HEK293 (cell line): Measurements from ENCODE around the gene SVOPL.
A peak's percentile ranks its signal among the peaks of the same experiment; 100 is the strongest.

Experiments
- CTCF ChIA-PET: fragments of 350-600 bp; formaldehyde crosslinking; extraction: SDS; loops from one replicate; lab custom pipeline; 2021; ENCODE audit warnings: antibody characterized with exemption; lab: Yijun Ruan, JAX
- POLR2A ChIA-PET: fragments of 300-600 bp; formaldehyde crosslinking; extraction: SDS; loops from one replicate; lab custom pipeline; 2020; ENCODE audit warnings: antibody characterized with exemption, inconsistent platforms; lab: Yijun Ruan, JAX
- H3K27ac ChIP-seq: fragments of 200-500 bp; sonication (Bioruptor generic); 2 replicates; pipeline ENCODE4 v1.5.1; 2014; ENCODE audit warnings: low read depth, low read length, control low read depth, inconsistent platforms; ENCODE audit errors: extremely low read depth
- H3K36me3 ChIP-seq, 2 experiments: fragments of 200-500 bp in 1 of 2; sonication (Bioruptor generic) in 1 of 2; 1 replicate in 1 of 2; 2 replicates in 1 of 2; pipeline ENCODE4 v1.5.1; 2014 to 2017; ENCODE audit warnings: inconsistent platforms in 2 of 2, low read length in 2 of 2; ENCODE audit not compliant: control insufficient read depth in 2 of 2, insufficient read depth in 1 of 2
- H3K4me1 ChIP-seq: fragments of 200-500 bp; sonication (Bioruptor generic); 2 replicates; pipeline ENCODE4 v1.5.1; 2014; ENCODE audit warnings: mild to moderate bottlenecking, low read length, inconsistent platforms; ENCODE audit not compliant: control insufficient read depth, insufficient read depth
- H3K4me3 ChIP-seq: 2 replicates; pipeline ENCODE4 v1.5.1; 2011; ENCODE audit warnings: low read depth, mild to moderate bottlenecking, control low read depth, low read length, moderate library complexity
- H3K9me3 ChIP-seq: fragments of 200-500 bp; sonication (Bioruptor generic); 2 replicates; pipeline ENCODE4 v1.5.1; 2014; ENCODE audit warnings: low read depth, low read length, inconsistent platforms; ENCODE audit not compliant: control insufficient read depth, insufficient read depth
- ATF2 ChIP-seq: fragments of 450-650 bp; formaldehyde crosslinking; IDR thresholded peaks from 2 replicates; pipeline ENCODE4 v1.5.1; 2016; ENCODE audit warnings: missing biosample characterization, missing genetic modification characterization, low read depth
- BCL11B ChIP-seq: fragments of 450-650 bp; formaldehyde crosslinking; IDR thresholded peaks from 2 replicates; pipeline ENCODE4 v1.5.1; 2016; ENCODE audit warnings: low read depth, missing biosample characterization, missing genetic modification characterization
- KLF1 ChIP-seq: fragments of 450-650 bp; formaldehyde crosslinking; IDR thresholded peaks from 2 replicates; pipeline ENCODE4 v1.5.1; 2016; ENCODE audit warnings: missing biosample characterization, missing genetic modification characterization
- MEIS1 ChIP-seq: sonication (generic); formaldehyde crosslinking; IDR thresholded peaks from 2 replicates; pipeline ENCODE4 v1.8.1; 2022; ENCODE audit warnings: missing genetic modification reagents, mild to moderate bottlenecking, borderline replicate concordance
- MYNN ChIP-seq: fragments of 450-650 bp; formaldehyde crosslinking; IDR thresholded peaks from 2 replicates; pipeline ENCODE4 v1.5.1; 2016; ENCODE audit warnings: missing biosample characterization, missing genetic modification characterization, borderline replicate concordance
- PRDM6 ChIP-seq: fragments of 450-650 bp; formaldehyde crosslinking; IDR thresholded peaks from 2 replicates; pipeline ENCODE4 v1.5.1; 2017; ENCODE audit warnings: missing biosample characterization, missing genetic modification characterization
- SETDB1 ChIP-seq: IDR thresholded peaks from one replicate; pipeline ENCODE4 v1.6.1; 2017; ENCODE audit warnings: mild to moderate bottlenecking, low read length, moderate library complexity, mixed read lengths; ENCODE audit not compliant: insufficient read length
- ZBTB48 ChIP-seq: fragments of 450-650 bp; formaldehyde crosslinking; IDR thresholded peaks from 2 replicates; pipeline ENCODE4 v1.5.1; 2016; ENCODE audit warnings: missing biosample characterization, missing genetic modification characterization
- ZBTB49 ChIP-seq: fragments of 450-650 bp; formaldehyde crosslinking; IDR thresholded peaks from 2 replicates; pipeline ENCODE4 v1.5.1; 2016; ENCODE audit warnings: missing biosample characterization, missing genetic modification characterization, low read depth
- ZBTB6 ChIP-seq: fragments of 450-650 bp; formaldehyde crosslinking; IDR thresholded peaks from 2 replicates; pipeline ENCODE4 v1.5.1; 2017; ENCODE audit warnings: missing biosample characterization, missing genetic modification characterization
- ZFP3 ChIP-seq: fragments of 450-650 bp; formaldehyde crosslinking; IDR thresholded peaks from 2 replicates; pipeline ENCODE4 v1.5.1; 2016; ENCODE audit warnings: low read depth, missing biosample characterization, missing genetic modification characterization
- ZFP37 ChIP-seq: fragments of 450-650 bp; formaldehyde crosslinking; IDR thresholded peaks from 2 replicates; pipeline ENCODE4 v1.5.1; 2016; ENCODE audit warnings: missing biosample characterization, missing genetic modification characterization
- ZNF10 ChIP-seq: fragments of 450-650 bp; formaldehyde crosslinking; IDR thresholded peaks from 2 replicates; pipeline ENCODE4 v1.5.1; 2017; ENCODE audit warnings: missing biosample characterization, missing genetic modification characterization
- ZNF148 ChIP-seq: fragments of 450-650 bp; formaldehyde crosslinking; IDR thresholded peaks from 2 replicates; pipeline ENCODE4 v1.5.0; 2017; ENCODE audit warnings: missing biosample characterization, missing genetic modification characterization, borderline replicate concordance
- ZNF169 ChIP-seq: fragments of 450-650 bp; formaldehyde crosslinking; IDR thresholded peaks from 2 replicates; pipeline ENCODE4 v1.5.1; 2016; ENCODE audit warnings: missing biosample characterization, missing genetic modification characterization
- ZNF449 ChIP-seq: fragments of 450-650 bp; formaldehyde crosslinking; IDR thresholded peaks from 2 replicates; pipeline ENCODE4 v1.5.1; 2017; ENCODE audit warnings: missing biosample characterization, mild to moderate bottlenecking, missing genetic modification characterization, moderate library complexity
- ZNF521 ChIP-seq: fragments of 450-650 bp; formaldehyde crosslinking; IDR thresholded peaks from 2 replicates; pipeline ENCODE4 v1.5.1; 2017; ENCODE audit warnings: missing biosample characterization, mild to moderate bottlenecking, missing genetic modification characterization
- ZNF571 ChIP-seq: fragments of 450-650 bp; formaldehyde crosslinking; IDR thresholded peaks from 2 replicates; pipeline ENCODE4 v1.5.0; 2017; ENCODE audit warnings: missing biosample characterization, missing genetic modification characterization
- ZNF626 ChIP-seq: fragments of 450-650 bp; sonication (Bioruptor Pico); formaldehyde crosslinking; IDR thresholded peaks from 2 replicates; pipeline ENCODE4 v1.5.1; 2018; ENCODE audit warnings: missing biosample characterization, missing genetic modification characterization, inconsistent platforms
- ZNF654 ChIP-seq: fragments of 450-650 bp; formaldehyde crosslinking; IDR thresholded peaks from 2 replicates; pipeline ENCODE4 v1.5.1; 2016; ENCODE audit warnings: low read depth, missing biosample characterization, missing genetic modification characterization
- ZNF664 ChIP-seq: fragments of 450-650 bp; formaldehyde crosslinking; IDR thresholded peaks from 2 replicates; pipeline ENCODE4 v1.5.1; 2016; ENCODE audit warnings: missing biosample characterization, missing genetic modification characterization
- ZNF747 ChIP-seq: fragments of 450-650 bp; formaldehyde crosslinking; IDR thresholded peaks from 2 replicates; pipeline ENCODE4 v1.5.1; 2016; ENCODE audit warnings: missing biosample characterization, missing genetic modification characterization

Gene SVOPL

GRCh38 chr7:138606236-138606635 is 94.9 kb downstream of the SVOPL start:
- H3K4me3 ChIP-seq: no peak overlapping the region
- no peaks in the 10 kb centered on the region for H3K4me1 ChIP-seq
- no peaks in the 10 kb centered on the region for H3K9me3 ChIP-seq
- POLR2A ChIA-PET: no interaction called here
- no peak overlapping the region for H3K27ac ChIP-seq
- TF ChIP-seq PRDM6 (no peak), SETDB1 (peak; percentile 47)
- no peaks in the 10 kb centered on the region for H3K36me3 ChIP-seq
- CTCF ChIA-PET: no interaction called here

GRCh38 chr7:138603549-138604318 is 97.4 kb downstream of the SVOPL start:
- H3K27ac ChIP-seq: no peak overlapping the region
- POLR2A ChIA-PET: no interaction called here
- H3K4me1 ChIP-seq: no peaks in the 10 kb centered on the region

GRCh38 chr7:138602451-138602850 is 98.7 kb downstream of the SVOPL start:
- no peaks in the 10 kb centered on the region for H3K36me3 ChIP-seq
- no peaks in the 10 kb centered on the region for H3K4me1 ChIP-seq
- ChIA-PET CTCF (no interaction called here), POLR2A (no interaction called here)
- no peak overlapping the region for H3K27ac ChIP-seq
- no peak overlapping the region for H3K4me3 ChIP-seq
- H3K9me3 ChIP-seq: no peaks in the 10 kb centered on the region
- TF ChIP-seq ZNF449 (tag by site-specific recombination) (no peak), ZBTB48 (tag by site-specific recombination) (no peak), MYNN (tag by site-specific recombination) (no peak), ZBTB6 (tag by site-specific recombination) (no peak), ZNF169 (no peak), ZBTB49 (tag by site-specific recombination) (no peak), ZFP3 (tag by site-specific recombination) (no peak), ZNF664 (tag by site-specific recombination) (no peak), ZNF148 (tag by site-specific recombination) (no peak), ZNF571 (tag by site-specific recombination) (no peak), ZNF654 (tag by site-specific recombination) (no peak), ZNF10 (tag by site-specific recombination) (no peak), MEIS1 (CRISPR knock-in tag) (no peak), KLF1 (tag by site-specific recombination) (no peak)

More at GRCh38 chr7:138603549-138604318, 97.4 kb downstream of the SVOPL start:
- CTCF ChIA-PET: no interaction called here
- Histone ChIP-seq H3K9me3 (no peaks in the 10 kb centered on the region), H3K4me3 (no peak overlapping the region), H3K36me3 (no peaks in the 10 kb centered on the region)
- TF ChIP-seq ATF2 (tag by site-specific recombination) (no peak), ZNF521 (no peak), BCL11B (tag by site-specific recombination) (no peak), ZNF626 (tag by site-specific recombination) (no peak), ZFP37 (tag by site-specific recombination) (no peak), ZNF747 (no peak)
